ENCODE data around the gene RMDN3. TPM values are rescaled to one million over a fixed set of nuclear protein-coding genes. Genes with fewer than 3 reads are reported as not detected.
A peak's percentile ranks its signal among the peaks of the same experiment; 100 is the strongest.

Gene RMDN3
- total RNA-seq, 1 donor = 17.3 TPM

- no peak for DNase-seq (ENCODE audit: low read depth)
These were observed 9.6 kb upstream of the RMDN3 start for GRCh38 chr15:40764629-40765103.

GRCh38 chr15:40763801-40764628 lies 9.0 kb upstream of the RMDN3 start, which contains the start of gene GCHFR:
Gene GCHFR, plus strand, starts transcription at chr15:40764068. Its CDS starts 113 bp downstream, at chr15:40764181.
- TF ChIP-seq CTCF (IDR thresholded peaks at IDR 0.05; ENCODE audit: insufficient read depth, low read depth, low read length) = peak; percentile 32
- peak; percentile 66 for DNase-seq (ENCODE audit: low read depth)
- peak within 1 kb of the TSS; percentile 65 for H3K4me3 ChIP-seq (ENCODE audit: low read depth, low read length)

More at GRCh38 chr15:40764629-40765103, 9.6 kb upstream of the RMDN3 start:
- peak overlapping the region; percentile 65 for H3K4me3 ChIP-seq (ENCODE audit: low read depth, low read length)
- TF ChIP-seq CTCF (IDR thresholded peaks at IDR 0.05; ENCODE audit: insufficient read depth, low read depth, low read length) = no peak

GRCh38 chr15:40762919-40763800 lies 8.1 kb upstream of the RMDN3 start:
- peak; percentile 54 for DNase-seq (ENCODE audit: low read depth)
- TF ChIP-seq CTCF (IDR thresholded peaks at IDR 0.05; ENCODE audit: insufficient read depth, low read depth, low read length) = no peak
- H3K4me3 ChIP-seq (ENCODE audit: low read depth, low read length) = peak overlapping the region; percentile 65

- no peak overlapping the region for H3K4me3 ChIP-seq (ENCODE audit: low read depth, low read length)
- no peak for TF ChIP-seq CTCF (IDR thresholded peaks at IDR 0.05; ENCODE audit: insufficient read depth, low read depth, low read length)
- no peak for DNase-seq (ENCODE audit: low read depth)
These were observed 4.9 kb upstream of the RMDN3 start for GRCh38 chr15:40759961-40760360.

GRCh38 chr15:40756938-40757337 lies 1.9 kb upstream of the RMDN3 start:
- TF ChIP-seq CTCF (IDR thresholded peaks at IDR 0.05; ENCODE audit: insufficient read depth, low read depth, low read length) = no peak
- no peak overlapping the region for H3K4me3 ChIP-seq (ENCODE audit: low read depth, low read length)
- no peak for DNase-seq (ENCODE audit: low read depth)

- TF ChIP-seq CTCF (IDR thresholded peaks at IDR 0.05; ENCODE audit: insufficient read depth, low read depth, low read length) = no peak
- H3K4me3 ChIP-seq (ENCODE audit: low read depth, low read length) = peak overlapping the region; percentile 99
- no peak for DNase-seq (ENCODE audit: low read depth)
These were observed 756 bp upstream of the RMDN3 start for GRCh38 chr15:40755812-40756208.
